Retinal pigment epithelial cell (primary cell): ENCODE results near the gene NR5A2.

ENCODE experiments used
- DNase-seq: peaks from one replicate; pipeline ENCODE4 v3.0.0-alpha.2; 2010; ENCODE audit warnings: low read depth
- H3K4me3 ChIP-seq: 2 replicates; pipeline ENCODE4 v1.5.1; 2011; ENCODE audit warnings: mild to moderate bottlenecking, low read length, control low read depth, moderate library complexity
- CTCF ChIP-seq: conservative IDR thresholded peaks from 2 replicates; pipeline ENCODE4 v1.5.1; 2011; ENCODE audit warnings: low read depth, low read length, control low read depth, inconsistent platforms

The NR5A2 gene

GRCh38 chr1:200211157-200211556, 183.6 kb downstream of the NR5A2 start:
- DNase-seq = no peak
- no peak overlapping the region for H3K4me3 ChIP-seq
- no peak for TF ChIP-seq CTCF

- no peak for TF ChIP-seq CTCF
- DNase-seq = no peak
- H3K4me3 ChIP-seq = no peak overlapping the region
Observed at GRCh38 chr1:200213392-200213791, 185.9 kb downstream of the NR5A2 start.

GRCh38 chr1:200213921-200214320, 186.4 kb downstream of the NR5A2 start:
- no peak for DNase-seq
- no peak overlapping the region for H3K4me3 ChIP-seq
- TF ChIP-seq CTCF = no peak

GRCh38 chr1:200215350-200215749, 187.8 kb downstream of the NR5A2 start:
- no peak for TF ChIP-seq CTCF
- H3K4me3 ChIP-seq = no peak overlapping the region
- DNase-seq = no peak

- no peak for DNase-seq
- no peak for TF ChIP-seq CTCF
- no peak overlapping the region for H3K4me3 ChIP-seq
Observed at GRCh38 chr1:200217703-200218102, 190.2 kb downstream of the NR5A2 start.

- DNase-seq = no peak
- no peak overlapping the region for H3K4me3 ChIP-seq
- TF ChIP-seq CTCF = no peak
Observed at GRCh38 chr1:200221614-200222282, 194.2 kb downstream of the NR5A2 start.

- TF ChIP-seq CTCF = no peak
- no peak overlapping the region for H3K4me3 ChIP-seq
- DNase-seq = no peak
Observed at GRCh38 chr1:200223207-200223606, 195.7 kb downstream of the NR5A2 start.
